ENCODE measurements around the gene MAT2A.

Gene MAT2A

GRCh38 chr2:85525029-85525428 lies 13.9 kb upstream of the MAT2A start:
- DNase-seq (ENCODE audit: extremely low read depth, low read depth): no peak

GRCh38 chr2:85525567-85525966 lies 13.4 kb upstream of the MAT2A start:
- no peak for TF ChIP-seq CTCF (IDR thresholded peaks at IDR 0.05; ENCODE audit: low read depth, low read length, missing control alignments)
- H3K4me3 ChIP-seq (replicated peaks; ENCODE audit: low read depth, low read length): no peak overlapping the region
- DNase-seq (ENCODE audit: extremely low read depth, low read depth): no peak

More at GRCh38 chr2:85525029-85525428, 13.9 kb upstream of the MAT2A start:
- H3K4me3 ChIP-seq (replicated peaks; ENCODE audit: low read depth, low read length): no peak overlapping the region
- no peak for TF ChIP-seq CTCF (IDR thresholded peaks at IDR 0.05; ENCODE audit: low read depth, low read length, missing control alignments)

- no peak for DNase-seq (ENCODE audit: extremely low read depth, low read depth)
- no peak overlapping the region for H3K4me3 ChIP-seq (replicated peaks; ENCODE audit: low read depth, low read length)
- no peak for TF ChIP-seq CTCF (IDR thresholded peaks at IDR 0.05; ENCODE audit: low read depth, low read length, missing control alignments)
These were observed 11.2 kb upstream of the MAT2A start for GRCh38 chr2:85527787-85528186.

GRCh38 chr2:85528355-85528754 lies 10.6 kb upstream of the MAT2A start:
- DNase-seq (ENCODE audit: extremely low read depth, low read depth): no peak
- TF ChIP-seq CTCF (IDR thresholded peaks at IDR 0.05; ENCODE audit: low read depth, low read length, missing control alignments): no peak
- H3K4me3 ChIP-seq (replicated peaks; ENCODE audit: low read depth, low read length): no peak overlapping the region

GRCh38 chr2:85529809-85530208 lies 9.2 kb upstream of the MAT2A start:
- no peak overlapping the region for H3K4me3 ChIP-seq (replicated peaks; ENCODE audit: low read depth, low read length)
- TF ChIP-seq CTCF (IDR thresholded peaks at IDR 0.05; ENCODE audit: low read depth, low read length, missing control alignments): no peak
- no peak for DNase-seq (ENCODE audit: extremely low read depth, low read depth)

GRCh38 chr2:85531589-85531988 lies 7.4 kb upstream of the MAT2A start:
- DNase-seq (ENCODE audit: extremely low read depth, low read depth): no peak
- TF ChIP-seq CTCF (IDR thresholded peaks at IDR 0.05; ENCODE audit: low read depth, low read length, missing control alignments): no peak
- no peak overlapping the region for H3K4me3 ChIP-seq (replicated peaks; ENCODE audit: low read depth, low read length)

GRCh38 chr2:85534099-85534498 lies 4.9 kb upstream of the MAT2A start:
- no peak overlapping the region for H3K4me3 ChIP-seq (replicated peaks; ENCODE audit: low read depth, low read length)
- TF ChIP-seq CTCF (IDR thresholded peaks at IDR 0.05; ENCODE audit: low read depth, low read length, missing control alignments): no peak
- no peak for DNase-seq (ENCODE audit: extremely low read depth, low read depth)
